NT2/D1 (cell line): ENCODE measurements around the gene TAPT1.

Source experiments
- DNase-seq: peaks from one replicate; pipeline ENCODE4 v3.0.0-alpha.2; 2011; ENCODE audit warnings: low read depth, low spot score
- H3K27me3 ChIP-seq: 2 replicates; pipeline ENCODE4 v1.6.0; 2011; ENCODE audit warnings: mild to moderate bottlenecking; ENCODE audit not compliant: insufficient read length, insufficient read depth
- H3K36me3 ChIP-seq: 2 replicates; pipeline ENCODE4 v1.6.1; 2011; ENCODE audit warnings: mild to moderate bottlenecking, low read length, mixed read lengths; ENCODE audit not compliant: insufficient read depth, insufficient read length
- H3K4me1 ChIP-seq: 2 replicates; pipeline ENCODE4 v1.5.1; 2011; ENCODE audit not compliant: insufficient read depth, insufficient read length
- H3K4me3 ChIP-seq: 2 replicates; pipeline ENCODE4 v1.5.1; 2011; ENCODE audit warnings: low read depth; ENCODE audit not compliant: insufficient read length
- H3K9ac ChIP-seq: 2 replicates; pipeline ENCODE4 v1.6.0; 2011; ENCODE audit warnings: low read depth; ENCODE audit not compliant: insufficient read length
- H3K9me3 ChIP-seq: 2 replicates; pipeline ENCODE4 v1.5.1; 2011; ENCODE audit warnings: mild to moderate bottlenecking, low read length; ENCODE audit not compliant: insufficient read depth
- SUZ12 ChIP-seq: IDR thresholded peaks from 2 replicates; pipeline ENCODE4 v1.6.1; 2011; ENCODE audit not compliant: insufficient read length, insufficient read depth; ENCODE audit errors: extremely low read depth
- YY1 ChIP-seq: IDR thresholded peaks from 2 replicates; pipeline ENCODE4 v1.6.1; 2011; ENCODE audit not compliant: insufficient read length, insufficient read depth
- ZNF274 ChIP-seq: IDR thresholded peaks from 2 replicates; pipeline ENCODE4 v1.6.1; 2011; ENCODE audit warnings: mild to moderate bottlenecking, low read depth, low read length

TAPT1 gene

GRCh38 chr4:16224264-16225166 is 1.8 kb downstream of the TAPT1 start:
- Histone ChIP-seq H3K36me3 (no peaks in the 10 kb centered on the region), H3K9ac (no peak overlapping the region), H3K4me1 (no peaks in the 10 kb centered on the region), H3K4me3 (no peak overlapping the region), H3K9me3 (no peaks in the 10 kb centered on the region), H3K27me3 (no peaks in the 10 kb centered on the region)
- no peak for TF ChIP-seq YY1
- no peak for TF ChIP-seq SUZ12
- TF ChIP-seq ZNF274 = no peak
- no peak for DNase-seq

- TF ChIP-seq ZNF274 (no peak), SUZ12 (no peak), YY1 (no peak)
- DNase-seq = no peak
- H3K4me1 ChIP-seq = no peaks in the 10 kb centered on the region
- H3K4me3 ChIP-seq = no peak overlapping the region
- no peaks in the 10 kb centered on the region for H3K36me3 ChIP-seq
- no peaks in the 10 kb centered on the region for H3K27me3 ChIP-seq
- no peaks in the 10 kb centered on the region for H3K9me3 ChIP-seq
- no peak overlapping the region for H3K9ac ChIP-seq
These were observed 3.2 kb downstream of the TAPT1 start for GRCh38 chr4:16222957-16223527.

- H3K9me3 ChIP-seq = no peaks in the 10 kb centered on the region
- H3K36me3 ChIP-seq = no peaks in the 10 kb centered on the region
- DNase-seq = no peak
- H3K4me1 ChIP-seq = no peaks in the 10 kb centered on the region
- H3K4me3 ChIP-seq = no peak overlapping the region
- H3K27me3 ChIP-seq = no peaks in the 10 kb centered on the region
- TF ChIP-seq ZNF274 = no peak
- no peak for TF ChIP-seq SUZ12
- TF ChIP-seq YY1 = no peak
- H3K9ac ChIP-seq = no peak overlapping the region
These were observed 7.3 kb downstream of the TAPT1 start for GRCh38 chr4:16218950-16219349.

GRCh38 chr4:16217300-16218051 is 8.8 kb downstream of the TAPT1 start:
- H3K27me3 ChIP-seq = no peaks in the 10 kb centered on the region
- no peaks in the 10 kb centered on the region for H3K36me3 ChIP-seq
- TF ChIP-seq SUZ12 (no peak), ZNF274 (no peak), YY1 (no peak)
- H3K9ac ChIP-seq = no peak overlapping the region
- no peak overlapping the region for H3K4me3 ChIP-seq
- no peaks in the 10 kb centered on the region for H3K9me3 ChIP-seq
- no peak for DNase-seq
- H3K4me1 ChIP-seq = no peaks in the 10 kb centered on the region

- no peaks in the 10 kb centered on the region for H3K9me3 ChIP-seq
- DNase-seq = no peak
- no peak for TF ChIP-seq ZNF274
- TF ChIP-seq YY1 = no peak
- TF ChIP-seq SUZ12 = no peak
- H3K9ac ChIP-seq = no peak overlapping the region
- H3K36me3 ChIP-seq = no peaks in the 10 kb centered on the region
- H3K27me3 ChIP-seq = no peaks in the 10 kb centered on the region
- H3K4me1 ChIP-seq = no peaks in the 10 kb centered on the region
- H3K4me3 ChIP-seq = no peak overlapping the region
These were observed 13.2 kb downstream of the TAPT1 start for GRCh38 chr4:16213121-16213520.

GRCh38 chr4:16212138-16212782 is 14.0 kb downstream of the TAPT1 start:
- TF ChIP-seq SUZ12 (no peak), YY1 (no peak), ZNF274 (no peak)
- Histone ChIP-seq H3K9ac (no peak overlapping the region), H3K9me3 (no peaks in the 10 kb centered on the region), H3K4me1 (no peaks in the 10 kb centered on the region), H3K36me3 (no peaks in the 10 kb centered on the region), H3K27me3 (no peaks in the 10 kb centered on the region), H3K4me3 (no peak overlapping the region)
- DNase-seq = no peak
